HG02981 (cell line): ENCODE data around the gene SDK1.

Experiments
- ATAC-seq: cut with Tn5 transposase; IDR thresholded peaks from one replicate; pipeline ENCODE4 v1.9.1; 2021; ENCODE audit warnings: mild to moderate bottlenecking, moderate library complexity; ENCODE audit not compliant: unreplicated experiment

The SDK1 gene

DNA sequence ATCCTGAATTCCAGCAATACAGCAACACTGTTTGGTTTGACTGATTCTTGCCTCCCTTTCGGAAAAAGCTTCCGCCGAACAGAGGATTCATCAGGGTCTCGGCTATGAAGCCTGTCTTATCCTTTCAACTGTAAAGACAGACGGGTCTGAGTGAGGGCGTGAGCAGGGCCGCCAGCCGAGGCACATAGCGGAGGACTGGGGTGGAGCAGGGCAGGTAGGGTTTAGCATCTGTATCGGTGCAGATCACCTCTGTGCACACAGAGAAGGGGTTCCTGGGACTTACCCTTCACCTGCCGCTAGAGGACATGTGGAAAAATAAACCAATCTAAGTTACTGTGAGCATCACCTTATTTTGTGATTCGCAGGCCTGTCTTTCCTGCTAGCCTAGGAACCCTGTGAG is 724.2 kb downstream of the SDK1 start:
- ATAC-seq = no peak

DNA sequence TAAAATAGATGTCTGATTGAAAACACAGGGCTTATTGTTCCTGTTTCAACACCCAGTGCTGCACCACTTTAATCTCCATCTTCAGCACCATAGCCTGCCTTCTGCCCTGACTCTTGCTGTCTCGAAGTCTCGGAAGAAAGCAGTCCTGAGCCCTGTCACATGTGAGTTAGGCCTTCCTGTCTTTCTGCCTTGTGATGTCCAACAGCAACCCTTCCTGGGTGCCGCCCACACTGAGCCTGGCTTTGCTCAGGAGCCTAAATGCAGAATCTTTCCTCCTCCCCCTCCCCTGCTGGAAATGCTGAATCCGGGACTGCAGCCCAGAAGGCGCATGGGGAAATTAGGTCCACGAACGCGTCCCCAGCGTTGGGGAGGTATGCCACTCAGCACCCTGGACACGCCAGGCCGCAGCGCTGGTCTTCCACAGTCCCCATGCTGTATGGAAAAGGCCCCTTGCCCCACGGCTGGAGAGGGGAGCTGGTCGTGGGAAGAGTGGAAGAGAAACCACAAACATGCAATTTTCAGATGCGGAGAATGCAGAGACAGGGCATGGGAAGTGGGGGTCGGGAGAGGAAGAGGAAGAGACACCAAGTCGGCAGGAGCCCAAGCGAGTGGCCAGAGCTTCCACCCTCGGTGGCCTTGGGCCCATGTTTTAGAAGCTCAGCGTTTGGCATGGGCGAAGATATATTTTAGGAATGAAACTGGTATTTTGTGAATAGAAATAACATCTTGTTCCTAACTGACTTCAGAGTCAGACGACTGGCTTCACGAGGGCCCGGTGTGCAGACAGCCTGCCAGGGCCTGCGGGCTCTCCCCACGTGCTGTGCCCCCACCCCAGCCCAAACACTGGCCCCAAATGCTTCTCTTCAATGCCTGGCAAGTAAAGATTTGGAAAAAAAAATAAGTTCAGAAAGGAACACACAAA is 724.9 kb downstream of the SDK1 start:
- ATAC-seq = no peak

- no peak for ATAC-seq
Observed at GRCh38 chr7:4026941-4027486, 726.0 kb downstream of the SDK1 start.

DNA sequence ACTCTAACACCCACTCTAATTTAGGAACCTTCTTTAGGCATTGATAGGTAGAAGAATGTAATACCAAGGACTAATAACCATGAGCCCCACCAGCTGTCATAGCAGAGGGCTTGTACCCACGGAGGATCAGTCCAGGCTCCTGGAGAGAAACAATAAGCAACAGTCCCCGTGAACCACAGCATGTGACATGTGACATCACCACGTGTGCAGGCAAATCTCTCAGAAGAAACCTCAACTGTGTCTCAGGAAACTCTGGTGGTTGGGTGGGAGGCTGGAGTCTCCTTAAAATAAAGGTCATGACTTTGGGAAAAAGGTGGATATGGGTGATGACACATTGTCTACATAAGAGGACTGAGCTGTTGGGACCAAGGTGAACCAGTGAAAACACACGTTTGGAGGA is 727.2 kb downstream of the SDK1 start:
- no peak for ATAC-seq

DNA sequence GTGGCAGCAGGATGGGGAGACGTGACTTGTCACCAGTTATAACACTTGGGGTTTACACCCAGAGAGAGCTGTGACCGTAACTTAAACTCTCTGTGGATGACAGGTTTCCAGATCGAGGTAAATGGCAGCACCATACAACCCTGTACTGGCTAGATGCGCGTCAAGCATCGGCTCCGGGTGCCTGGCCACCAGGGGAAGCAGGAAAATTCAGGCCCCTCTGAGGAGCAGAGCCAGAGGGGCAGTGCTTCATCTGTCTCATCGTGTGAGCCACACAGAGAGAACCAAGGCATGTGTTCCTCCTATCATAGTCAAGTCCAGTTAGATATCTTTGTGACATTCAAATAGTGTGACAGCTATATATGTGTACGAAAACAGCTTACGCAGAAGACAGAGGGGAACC is 728.9 kb downstream of the SDK1 start:
- no peak for ATAC-seq

DNA sequence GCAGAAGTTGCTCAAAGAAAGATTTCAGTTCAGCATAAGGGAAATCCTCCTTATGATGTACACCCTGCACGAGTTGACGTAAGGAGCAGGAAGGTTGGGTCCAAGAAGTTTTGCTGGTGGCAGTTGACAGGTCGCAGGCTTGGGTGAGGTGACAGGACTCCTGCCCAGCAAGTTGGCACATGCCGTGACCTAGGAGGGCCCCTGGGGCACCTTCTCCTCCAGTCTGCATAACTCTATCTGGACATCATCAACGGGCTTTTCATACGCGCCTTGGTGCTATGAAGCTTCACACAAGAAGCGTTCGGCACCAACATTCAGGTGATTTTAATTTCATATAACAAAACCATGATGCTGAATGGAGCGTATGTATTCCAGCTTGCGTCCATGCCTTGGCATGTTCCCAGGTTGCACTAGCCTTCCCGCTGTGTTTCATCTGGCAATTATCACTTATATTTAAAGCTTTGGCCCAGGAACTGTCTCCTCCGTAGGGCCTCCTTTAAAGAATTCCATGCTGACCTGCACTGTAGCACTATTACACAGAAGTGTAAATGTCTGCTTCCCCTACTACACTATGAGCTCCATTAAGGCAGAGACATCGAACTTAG is 729.4 kb downstream of the SDK1 start:
- ATAC-seq = no peak

DNA sequence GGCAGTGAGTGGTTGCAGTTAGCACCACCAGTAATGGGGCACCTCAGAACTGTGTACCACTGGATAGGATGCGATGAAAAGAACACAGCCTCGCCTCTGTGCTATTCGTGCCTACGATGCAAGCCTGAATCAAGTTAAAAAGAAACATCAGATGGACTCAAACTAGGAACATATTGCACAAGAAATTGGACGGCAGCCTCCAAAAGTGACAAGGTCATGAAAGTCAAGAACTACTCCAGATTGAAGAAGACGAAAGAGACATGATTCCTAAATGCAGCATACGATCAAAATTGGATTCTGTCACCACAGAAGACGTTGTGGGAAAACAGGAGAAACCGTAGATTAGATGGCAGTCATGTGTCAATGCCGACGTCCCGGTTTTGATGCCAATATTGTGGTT is 732.9 kb downstream of the SDK1 start:
- no peak for ATAC-seq

GRCh38 chr7:4037308-4037707 is 736.3 kb downstream of the SDK1 start:
- no peak for ATAC-seq

DNA sequence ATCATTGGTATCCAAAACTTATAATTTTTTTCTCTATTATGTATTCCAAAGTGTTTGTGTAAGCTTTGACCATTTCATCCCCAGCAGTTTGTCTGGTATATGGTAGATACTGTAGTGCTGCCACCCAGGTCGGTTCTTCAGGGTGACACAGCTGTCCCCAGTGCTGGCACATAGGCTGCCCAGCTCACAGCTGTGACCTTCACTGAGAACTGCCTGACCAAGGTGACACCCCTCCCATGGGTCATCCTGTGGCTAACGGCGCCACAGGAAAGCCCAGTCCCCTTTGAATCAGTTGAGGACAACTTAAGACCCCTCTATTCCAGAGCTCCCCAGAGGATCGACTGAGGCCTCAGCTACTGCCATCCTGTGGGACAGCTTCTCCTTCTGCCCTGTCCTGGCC is 736.8 kb downstream of the SDK1 start:
- no peak for ATAC-seq

GRCh38 chr7:4040109-4040928 is 739.3 kb downstream of the SDK1 start:
- no peak for ATAC-seq

DNA sequence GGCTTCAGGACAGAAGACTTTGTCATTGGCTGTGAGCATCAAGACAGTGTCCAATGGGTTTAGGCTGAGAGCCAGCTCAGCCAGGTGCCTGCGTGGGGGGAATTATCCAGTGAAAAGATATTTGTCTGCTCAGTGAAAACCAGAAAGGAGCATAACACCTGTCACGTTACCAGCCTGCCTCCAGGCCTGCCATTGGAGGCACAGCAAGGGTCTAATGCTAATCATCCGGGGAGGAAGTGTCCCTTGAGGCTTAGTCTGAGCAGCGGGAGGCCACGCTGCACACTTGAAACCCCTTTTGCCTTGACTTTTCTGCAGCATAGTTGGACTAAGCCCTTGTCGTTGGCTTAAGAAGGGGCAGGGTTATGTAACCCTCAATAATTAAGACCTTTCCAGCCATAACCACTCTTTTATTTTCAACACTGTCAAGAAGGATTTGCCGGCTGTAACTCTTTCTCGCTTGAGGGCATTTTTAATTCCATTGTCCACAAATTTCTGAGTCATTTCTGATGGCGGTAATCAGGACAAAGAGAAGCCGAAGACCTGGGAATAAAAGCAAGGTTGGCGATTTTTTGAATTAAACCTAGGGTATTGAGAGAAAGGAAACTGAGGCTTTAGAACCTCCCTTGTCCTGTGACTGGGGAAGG is 741.5 kb downstream of the SDK1 start:
- no peak for ATAC-seq

GRCh38 chr7:4043988-4044387 is 742.9 kb downstream of the SDK1 start:
- ATAC-seq = no peak

- ATAC-seq = no peak
Observed at GRCh38 chr7:4045450-4045849, 744.4 kb downstream of the SDK1 start.

- no peak for ATAC-seq
Observed at GRCh38 chr7:4045975-4046374, 744.9 kb downstream of the SDK1 start.

DNA sequence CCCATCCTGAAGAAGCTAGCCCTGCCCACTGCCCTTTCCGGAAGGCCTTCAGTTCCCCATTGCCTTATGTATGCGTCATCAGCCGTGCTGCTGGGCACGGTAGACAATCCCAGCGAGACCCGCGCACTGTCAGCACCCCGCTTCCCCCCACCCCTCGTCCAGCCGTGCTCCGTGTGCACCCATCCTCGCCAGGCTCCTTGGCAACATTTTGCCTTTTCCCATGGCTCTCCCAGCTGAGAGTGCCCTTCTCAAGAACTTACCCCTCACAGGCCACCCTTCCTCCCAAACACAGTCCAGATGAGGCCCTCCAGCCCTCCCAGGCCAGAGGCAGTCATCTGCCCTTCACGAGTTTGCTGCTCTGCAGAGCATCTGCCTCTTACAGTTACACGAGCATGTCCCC is 747.3 kb downstream of the SDK1 start:
- ATAC-seq = no peak

DNA sequence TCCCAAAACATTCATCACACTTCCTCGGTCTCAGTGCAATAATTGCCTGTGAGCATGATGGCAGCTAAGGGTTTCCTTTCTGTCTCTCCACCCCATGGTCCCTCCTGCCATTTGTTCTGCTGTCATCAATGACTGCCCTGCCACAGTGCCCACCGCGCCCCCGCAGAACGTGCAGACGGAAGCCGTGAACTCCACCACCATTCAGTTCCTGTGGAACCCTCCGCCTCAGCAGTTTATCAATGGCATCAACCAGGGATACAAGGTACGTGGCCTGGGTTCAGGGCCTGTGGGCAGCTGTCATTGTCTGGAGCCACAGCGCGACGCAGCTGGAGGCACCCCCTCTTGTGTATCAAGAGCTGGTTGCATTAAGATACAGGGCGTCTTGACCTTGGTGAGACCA is 748.1 kb downstream of the SDK1 start:
- no peak for ATAC-seq

DNA sequence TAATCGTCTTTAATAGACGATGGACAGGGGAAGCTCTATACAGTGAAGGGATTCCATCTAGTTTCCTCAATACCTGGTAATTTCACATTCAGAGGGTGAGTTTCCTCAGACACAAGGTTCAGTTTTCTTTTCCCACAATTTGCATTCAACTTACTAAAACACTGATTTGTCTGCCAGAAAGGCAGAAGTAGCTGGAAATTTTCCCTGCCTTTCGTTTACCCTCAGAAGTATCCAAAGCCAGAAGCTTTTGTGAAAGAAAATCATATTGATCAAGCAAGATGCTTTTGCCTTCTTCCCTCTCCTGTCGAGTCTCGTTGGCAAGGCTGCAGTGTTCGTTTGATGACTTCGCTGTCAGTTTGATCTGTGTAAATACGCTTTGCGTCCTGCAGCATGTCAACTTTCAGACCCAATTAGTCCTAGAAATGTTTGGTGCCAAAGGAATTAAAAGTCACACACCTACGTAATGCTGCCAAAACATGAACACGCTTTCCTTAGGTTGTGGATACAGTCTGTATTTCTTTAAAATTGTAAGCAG is 749.1 kb downstream of the SDK1 start:
- ATAC-seq = no peak

DNA sequence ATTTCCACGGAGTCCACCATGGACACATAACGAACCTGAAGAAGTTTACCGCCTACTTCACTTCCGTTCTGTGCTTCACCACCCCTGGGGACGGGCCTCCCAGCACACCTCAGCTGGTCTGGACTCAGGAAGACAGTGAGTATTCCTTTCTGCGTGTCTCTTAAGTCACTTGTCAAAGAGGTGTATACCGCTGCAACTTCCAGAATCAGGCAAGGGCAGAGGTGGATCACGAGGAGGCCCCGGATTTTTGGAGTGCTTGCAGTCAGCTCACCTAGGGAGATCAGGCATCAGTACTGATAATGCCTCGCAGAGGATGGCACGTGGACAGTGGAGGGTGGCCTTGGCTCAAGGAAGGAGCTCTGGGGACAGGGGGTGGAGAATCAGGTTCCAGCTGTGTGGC is 750.6 kb downstream of the SDK1 start:
- ATAC-seq = no peak

GRCh38 chr7:4052130-4052529 is 751.1 kb downstream of the SDK1 start:
- ATAC-seq = no peak

DNA sequence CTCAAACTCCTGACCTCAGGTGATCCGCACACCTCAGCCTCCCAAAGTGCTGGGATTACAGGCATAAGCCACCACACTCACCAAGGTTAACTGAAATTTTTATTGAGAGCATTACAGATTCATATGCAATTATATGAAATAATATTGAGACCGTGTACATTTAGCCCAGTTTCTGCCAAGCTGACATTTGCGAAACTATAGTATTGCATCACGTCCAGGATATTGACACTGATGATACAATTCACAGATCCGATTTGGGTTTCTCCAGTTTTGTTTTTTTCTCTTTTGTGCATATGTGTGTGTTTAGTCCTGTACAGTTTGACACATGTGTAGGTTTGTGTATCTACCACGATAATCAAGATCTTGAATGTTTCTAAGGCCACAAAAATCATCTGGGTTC is 753.1 kb downstream of the SDK1 start:
- no peak for ATAC-seq
